ENCODE results near the gene PLEKHA7. TPM values are rescaled to one million over a fixed set of nuclear protein-coding genes. Genes with fewer than 3 reads are reported as not detected.

The PLEKHA7 gene
- total RNA-seq, 1 experiment from 2014 or later: 7.2 TPM

GRCh38 chr11:16959602-16960001 lies 54.6 kb downstream of the PLEKHA7 start (continued):
- no peak for TF ChIP-seq JUND (IDR thresholded peaks at IDR 0.05)
- TF ChIP-seq CEBPB (IDR thresholded peaks at IDR 0.05; ENCODE audit: low read depth): no peak
- TF ChIP-seq CBX3 (IDR thresholded peaks at IDR 0.05; ENCODE audit: low read depth): no peak

- Histone ChIP-seq H3K4me1 (ENCODE audit: control insufficient read depth in 1 of 2, insufficient read depth in 2 of 2, low read length in 2 of 2) (peaks cover 15 to 16% of the 10 kb centered on the region in 2 experiments), H3K4me2 (ENCODE audit: low read length) (no peak overlapping the region), H3K4me3 (replicated peaks in 1 of 2; ENCODE audit: low read depth in 1 of 2, low read length in 2 of 2) (no peak overlapping the region), H3K9ac (ENCODE audit: low read length) (no peak overlapping the region), H3K79me2 (ENCODE audit: insufficient read depth, low read length) (no peaks in the 10 kb centered on the region), H3K9me2 (ENCODE audit: insufficient read depth) (no peaks in the 10 kb centered on the region), H3K27me3 (ENCODE audit: insufficient read depth, low read length) (no peaks in the 10 kb centered on the region), H2AFZ (ENCODE audit: low read depth, low read length, poor library complexity, severe bottlenecking) (no peak overlapping the region), H3K36me3 (ENCODE audit: control insufficient read depth in 1 of 2, insufficient read depth in 2 of 2, low read length in 2 of 2) (no peaks in the 10 kb centered on the region), H4K20me1 (ENCODE audit: insufficient read depth) (no peaks in the 10 kb centered on the region), H3K9me3 (ENCODE audit: control insufficient read depth in 1 of 2, insufficient read depth in 1 of 2, low read depth in 1 of 2, low read length in 2 of 2) (no peaks in the 10 kb centered on the region), H3K27ac (ENCODE audit: low read depth, low read length) (no peak overlapping the region)
- BruUV-seq (replicated peaks): no TSS peak
- intact Hi-C loops (cut with micrococcal nuclease): no loop called here
- DNase-seq (ENCODE audit: low read depth, low spot score) (no peak), ATAC-seq (no peak)
- ChIA-PET POLR2A (no interaction called here), CTCF (no interaction called here), RAD21 (ENCODE audit: low non-redundant PET in 1 of 2, low total read pairs in 2 of 2, uncharacterized antibody in 2 of 2, unreplicated experiment in 2 of 2) (interaction anchor here in 1 of 2 experiments (0.7 kb wide), 1 partner anchor 119 kb away, joined by 7 read pairs; the partner anchor contains the start of gene RPS13)
- no peak for TF ChIP-seq CEBPB (IDR thresholded peaks at IDR 0.05; ENCODE audit: low read depth)
- no peak for TF ChIP-seq ZFX (IDR thresholded peaks at IDR 0.05)
- TF ChIP-seq ZNF274 (IDR thresholded peaks at IDR 0.05; ENCODE audit: low read depth, low read length): no peak
- no peak for TF ChIP-seq EZH2 (IDR thresholded peaks at IDR 0.05)
- TF ChIP-seq JUND (IDR thresholded peaks at IDR 0.05): no peak
- TF ChIP-seq CTCF (IDR thresholded peaks at IDR 0.05 in 2 of 3, conservative IDR thresholded peaks at IDR 0.05 in 1 of 3; ENCODE audit: borderline replicate concordance in 1 of 3, insufficient read depth in 1 of 3, low read depth in 2 of 3, low read length in 2 of 3): no peak
- no peak for TF ChIP-seq EGR1 (IDR thresholded peaks at IDR 0.05; ENCODE audit: low read depth)
- no peak for TF ChIP-seq FOSL1 (IDR thresholded peaks at IDR 0.05; ENCODE audit: low read depth)
- no peak for TF ChIP-seq ATF3 (IDR thresholded peaks at IDR 0.05)
- TF ChIP-seq ELF1 (IDR thresholded peaks at IDR 0.05; ENCODE audit: borderline replicate concordance, low read depth): no peak
- TF ChIP-seq CBX3 (IDR thresholded peaks at IDR 0.05; ENCODE audit: low read depth): no peak
- TF ChIP-seq REST (IDR thresholded peaks at IDR 0.05; ENCODE audit: low read depth): no peak
- no peak for TF ChIP-seq MAX (IDR thresholded peaks at IDR 0.05)
- TF ChIP-seq TCF7L2 (IDR thresholded peaks at IDR 0.05; ENCODE audit: borderline replicate concordance, extremely low read depth, insufficient read depth, insufficient read length): no peak
- no peak for TF ChIP-seq SP1 (IDR thresholded peaks at IDR 0.05; ENCODE audit: low read depth)
- TF ChIP-seq SIN3A (IDR thresholded peaks at IDR 0.05; ENCODE audit: low read depth): no peak
- TF ChIP-seq YY1 (IDR thresholded peaks at IDR 0.05; ENCODE audit: extremely low read depth, insufficient replicate concordance, low read depth, low read length): no peak
- no peak for TF ChIP-seq ZBTB33 (IDR thresholded peaks at IDR 0.05; ENCODE audit: extremely low read depth, insufficient replicate concordance, low read length)
- no peak for TF ChIP-seq SRF (IDR thresholded peaks at IDR 0.05; ENCODE audit: low read depth)
These were observed 55.4 kb downstream of the PLEKHA7 start for GRCh38 chr11:16958833-16959232.
